ENCODE data around the gene CEP63. TPM values are rescaled to one million over a fixed set of nuclear protein-coding genes. Genes with fewer than 3 reads are reported as not detected.

Gene CEP63
- 20.6 TPM for total RNA-seq
- long read RNA-seq, transcript CEP63-201 (12 exons, 2,056 nt): major isoform, 7 of 25 reads
- long read RNA-seq, partial matches to known transcripts: 6 of 25 reads
- long read RNA-seq, other reads (novel, unspliced or antisense): 11 of 25 reads

DNA sequence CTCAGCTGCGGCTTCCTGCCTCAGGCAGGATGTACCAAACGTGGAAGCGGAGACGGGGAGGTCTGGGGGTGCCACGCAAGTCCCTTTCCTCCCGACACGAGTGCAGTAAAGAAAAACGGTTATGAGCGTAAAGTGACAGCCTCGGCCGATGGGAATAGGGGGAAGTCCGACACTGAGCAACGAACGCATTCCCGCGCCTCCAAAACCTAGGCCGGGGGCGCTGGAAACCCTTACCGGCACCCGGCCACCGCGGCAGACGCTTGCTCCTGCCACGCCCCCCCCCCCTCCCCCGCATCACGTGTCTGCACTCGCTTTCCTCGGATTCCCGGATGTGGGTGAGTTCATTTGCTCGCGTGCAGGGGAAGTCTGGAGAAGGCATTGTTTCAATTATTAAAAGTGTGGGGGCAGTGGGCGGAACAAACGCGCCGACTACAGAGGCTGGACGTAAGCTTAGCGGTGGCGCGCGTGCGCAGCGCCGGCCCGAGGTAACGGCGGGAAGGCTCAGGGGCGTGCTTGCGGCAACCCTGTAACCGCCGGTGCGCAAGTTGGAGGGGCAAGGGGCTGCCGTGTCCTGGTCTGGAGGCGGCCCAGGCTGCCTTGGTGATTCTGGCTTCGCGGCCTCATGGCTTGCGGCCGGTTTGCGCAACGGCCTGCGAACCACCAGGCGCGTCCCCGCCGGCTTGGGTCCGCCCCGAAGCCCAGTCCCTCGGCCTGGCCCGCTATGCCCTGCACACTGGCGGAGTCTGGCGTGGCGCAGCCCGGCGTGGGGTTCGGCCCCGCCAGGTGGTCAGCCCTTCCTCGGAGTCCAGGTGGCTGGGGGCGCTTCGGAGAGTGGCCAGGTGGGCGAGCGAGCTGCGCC is at the start of gene CEP63, which contains the start of gene ANAPC13:
Gene CEP63, plus strand, starts transcription at position 340 of the 859 bp plus-strand sequence. CDS start 9,264 bp downstream, outside the sequence.
Gene ANAPC13, minus strand, starts transcription at position 268 of the 859 bp plus-strand sequence. CDS start 3,081 bp downstream, outside the sequence.
- no peaks in the 10 kb centered on the region for H3K27me3 ChIP-seq (ENCODE audit: low read depth)
- H3K36me3 ChIP-seq: peaks cover 17% of the 10 kb centered on the region
- no peak for TF ChIP-seq CTCF (IDR thresholded peaks at IDR 0.05)
- ATAC-seq (peak; percentile 96 to 97), DNase-seq (peak; percentile 95)
- H3K4me3 ChIP-seq: peak within 1 kb of the TSS; percentile 88
- no peaks in the 10 kb centered on the region for H3K9me3 ChIP-seq
- H3K4me1 ChIP-seq: peaks cover 37% of the 10 kb centered on the region
- peak within 1 kb of the TSS; percentile 97 for H3K27ac ChIP-seq
- intact Hi-C loops (cut with DNase I): no loop called here

DNA sequence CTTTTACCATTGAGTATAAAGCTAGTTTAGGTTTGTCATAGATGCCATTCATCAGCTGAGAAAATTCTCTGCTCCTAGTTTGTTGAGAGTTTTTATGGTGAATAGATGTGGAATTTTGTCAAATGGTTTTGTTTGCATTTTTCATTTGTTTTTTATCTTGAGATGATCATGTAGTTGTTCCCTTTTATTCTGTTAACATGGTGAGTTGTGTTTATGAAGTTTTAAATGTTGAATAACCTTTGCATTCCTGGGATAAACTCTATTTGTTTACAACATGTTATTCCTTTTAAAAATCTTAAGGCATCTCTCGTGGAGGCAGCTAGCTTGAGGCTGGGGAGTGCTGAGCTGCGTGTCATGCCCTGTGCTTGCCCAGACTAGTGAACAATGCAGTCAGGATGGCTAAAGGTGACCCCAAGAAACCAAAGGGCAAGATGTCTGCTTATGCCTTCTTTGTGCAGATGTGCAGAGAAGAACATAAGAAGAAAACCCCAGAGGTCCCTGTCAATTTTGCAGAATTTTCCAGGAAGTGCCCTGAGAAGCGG is 48.6 kb upstream of the CEP63 start:
- Histone ChIP-seq H3K27me3 (ENCODE audit: low read depth) (no peaks in the 10 kb centered on the region), H3K4me3 (no peak overlapping the region), H3K27ac (no peak overlapping the region), H3K4me1 (no peaks in the 10 kb centered on the region), H3K9me3 (no peaks in the 10 kb centered on the region), H3K36me3 (no peaks in the 10 kb centered on the region)
- no peak for TF ChIP-seq CTCF (IDR thresholded peaks at IDR 0.05)
- intact Hi-C loops (cut with DNase I): no loop called here
- ATAC-seq (no peak), DNase-seq (no peak)

- intact Hi-C loops (cut with DNase I): no loop called here
- no peak for TF ChIP-seq CTCF (IDR thresholded peaks at IDR 0.05)
Observed at GRCh38 chr3:134441321-134441720, 44.5 kb upstream of the CEP63 start.

DNA sequence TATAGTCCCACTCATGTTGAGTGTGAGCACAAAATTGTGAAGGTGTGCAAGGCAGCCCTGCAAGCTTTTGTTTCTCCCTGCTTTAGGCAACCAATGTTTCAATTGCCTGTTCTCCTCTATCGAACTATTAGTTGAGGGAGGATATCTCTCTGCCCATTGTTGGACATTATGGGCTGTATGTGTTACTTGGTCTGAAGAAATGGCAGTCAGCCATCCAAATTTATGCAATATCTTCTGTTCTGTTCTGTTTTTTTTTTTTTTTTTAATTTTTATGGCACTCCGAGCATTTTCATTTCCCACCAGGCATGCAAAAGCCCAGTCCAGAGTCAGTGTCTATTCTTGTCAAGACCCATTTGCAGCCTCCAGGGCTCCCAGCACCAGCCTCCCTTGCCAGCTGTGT is 44.0 kb upstream of the CEP63 start:
- intact Hi-C loops (cut with DNase I): no loop called here
- H3K27ac ChIP-seq: no peak overlapping the region
- H3K36me3 ChIP-seq: no peaks in the 10 kb centered on the region
- peaks cover 3% of the 10 kb centered on the region for H3K9me3 ChIP-seq
- no peak for ATAC-seq
- TF ChIP-seq CTCF (IDR thresholded peaks at IDR 0.05): no peak
- H3K4me1 ChIP-seq: peaks cover 9% of the 10 kb centered on the region
- no peaks in the 10 kb centered on the region for H3K27me3 ChIP-seq (ENCODE audit: low read depth)
- DNase-seq: no peak
- H3K4me3 ChIP-seq: no peak overlapping the region

More at GRCh38 chr3:134441321-134441720, 44.5 kb upstream of the CEP63 start:
- Histone ChIP-seq H3K36me3 (no peaks in the 10 kb centered on the region), H3K27ac (no peak overlapping the region), H3K4me1 (peaks cover 4% of the 10 kb centered on the region), H3K27me3 (ENCODE audit: low read depth) (no peaks in the 10 kb centered on the region), H3K9me3 (peaks cover 3% of the 10 kb centered on the region), H3K4me3 (no peak overlapping the region)
- DNase-seq (no peak), ATAC-seq (no peak)

GRCh38 chr3:134445095-134445494 is 40.8 kb upstream of the CEP63 start:
- no peak for DNase-seq
- no peaks in the 10 kb centered on the region for H3K27me3 ChIP-seq (ENCODE audit: low read depth)
- H3K36me3 ChIP-seq: no peaks in the 10 kb centered on the region
- H3K4me3 ChIP-seq: no peak overlapping the region
- peaks cover 3% of the 10 kb centered on the region for H3K9me3 ChIP-seq
- ATAC-seq: no peak
- TF ChIP-seq CTCF (IDR thresholded peaks at IDR 0.05): no peak
- intact Hi-C loops (cut with DNase I): no loop called here
- no peak overlapping the region for H3K27ac ChIP-seq
- peaks cover 20% of the 10 kb centered on the region for H3K4me1 ChIP-seq
